Stimulated activated CD8-positive, alpha-beta memory T cell treated with anti-CD3 and anti-CD28 coated beads, Interleukin-7, amount 100 ng/mL, for 24 hours (primary cell): ENCODE data around the gene NCKAP5.

Source experiments
- DNase-seq: peaks from one replicate; pipeline ENCODE4 v3.0.0-alpha.2; 2020; ENCODE audit warnings: low read depth

NCKAP5 gene

GRCh38 chr2:132941296-132942020, 626.8 kb downstream of the NCKAP5 start:
- DNase-seq, result no peak

GRCh38 chr2:132937629-132938028, 630.6 kb downstream of the NCKAP5 start:
- no peak for DNase-seq

- DNase-seq, result no peak
These were observed 631.5 kb downstream of the NCKAP5 start for GRCh38 chr2:132936791-132937190.

GRCh38 chr2:132936261-132936660, 632.0 kb downstream of the NCKAP5 start:
- DNase-seq, result no peak

- no peak for DNase-seq
These were observed 638.5 kb downstream of the NCKAP5 start for GRCh38 chr2:132929786-132930185.

GRCh38 chr2:132923787-132924186, 644.5 kb downstream of the NCKAP5 start:
- no peak for DNase-seq

GRCh38 chr2:132915812-132916549, 652.3 kb downstream of the NCKAP5 start:
- no peak for DNase-seq

- DNase-seq, result no peak
These were observed 656.2 kb downstream of the NCKAP5 start for GRCh38 chr2:132911726-132912724.

GRCh38 chr2:132910432-132910831, 657.8 kb downstream of the NCKAP5 start:
- DNase-seq, result no peak

- no peak for DNase-seq
These were observed 658.8 kb downstream of the NCKAP5 start for GRCh38 chr2:132909427-132909826.

GRCh38 chr2:132904142-132904842, 664.0 kb downstream of the NCKAP5 start:
- DNase-seq, result no peak

- DNase-seq, result no peak
These were observed 665.6 kb downstream of the NCKAP5 start for GRCh38 chr2:132902626-132903025.

GRCh38 chr2:132901661-132902060, 666.6 kb downstream of the NCKAP5 start:
- DNase-seq, result no peak

GRCh38 chr2:132897111-132897510, 671.2 kb downstream of the NCKAP5 start:
- no peak for DNase-seq

- no peak for DNase-seq
These were observed 672.2 kb downstream of the NCKAP5 start for GRCh38 chr2:132896073-132896472.

GRCh38 chr2:132891498-132891897, 676.8 kb downstream of the NCKAP5 start:
- no peak for DNase-seq

- no peak for DNase-seq
These were observed 681.7 kb downstream of the NCKAP5 start for GRCh38 chr2:132886574-132886973.

- no peak for DNase-seq
These were observed 683.6 kb downstream of the NCKAP5 start for GRCh38 chr2:132884705-132885104.

- no peak for DNase-seq
These were observed 684.0 kb downstream of the NCKAP5 start for GRCh38 chr2:132884292-132884691.

- no peak for DNase-seq
These were observed 684.8 kb downstream of the NCKAP5 start for GRCh38 chr2:132883430-132883829.

GRCh38 chr2:132881546-132881945, 686.7 kb downstream of the NCKAP5 start:
- DNase-seq, result no peak

GRCh38 chr2:132877923-132878322, 690.3 kb downstream of the NCKAP5 start:
- DNase-seq, result no peak
